ENCODE data around the gene CLPX.
A peak's percentile ranks its signal among the peaks of the same experiment; 100 is the strongest.
"Not testable (repeated sequence)": the region's sequence is repeated elsewhere in the genome, so short reads cannot be mapped to it uniquely, and the experiment has no call there.

Gene CLPX

GRCh38 chr15:65204931-65205660, 20.0 kb upstream of the CLPX start:
- no peak for DNase-seq (ENCODE audit: low read depth)

- DNase-seq (ENCODE audit: low read depth), result no peak
These were observed 19.2 kb upstream of the CLPX start for GRCh38 chr15:65204236-65204930.

GRCh38 chr15:65201918-65202317, 16.8 kb upstream of the CLPX start:
- no peak for DNase-seq (ENCODE audit: low read depth)

- no peak for DNase-seq (ENCODE audit: low read depth)
These were observed 13.4 kb upstream of the CLPX start for GRCh38 chr15:65198571-65198970.

- DNase-seq (ENCODE audit: low read depth), result no peak
These were observed 12.1 kb upstream of the CLPX start for GRCh38 chr15:65197337-65197645.

GRCh38 chr15:65196637-65197336, 11.6 kb upstream of the CLPX start:
- no peak for DNase-seq (ENCODE audit: low read depth)

- DNase-seq (ENCODE audit: low read depth), result no peak
These were observed 10.4 kb upstream of the CLPX start for GRCh38 chr15:65195548-65195923.

- no peak for DNase-seq (ENCODE audit: low read depth)
These were observed 9.8 kb upstream of the CLPX start for GRCh38 chr15:65194826-65195547.

GRCh38 chr15:65192016-65192415, 6.9 kb upstream of the CLPX start:
- no peak for DNase-seq (ENCODE audit: low read depth)

GRCh38 chr15:65189102-65189740, 4.1 kb upstream of the CLPX start:
- DNase-seq (ENCODE audit: low read depth), result peak; percentile 49

GRCh38 chr15:65188472-65188871, 3.3 kb upstream of the CLPX start:
- not testable (repeated sequence) for DNase-seq (ENCODE audit: low read depth)

GRCh38 chr15:65184305-65184867, 756 bp downstream of the CLPX start:
- DNase-seq (ENCODE audit: low read depth), result no peak

- DNase-seq (ENCODE audit: low read depth), result no peak
These were observed 1.3 kb downstream of the CLPX start for GRCh38 chr15:65183865-65184159.

GRCh38 chr15:65182538-65182937, 2.6 kb downstream of the CLPX start:
- DNase-seq (ENCODE audit: low read depth), result no peak

GRCh38 chr15:65181582-65182353, 3.4 kb downstream of the CLPX start:
- DNase-seq (ENCODE audit: low read depth), result not testable (repeated sequence)

GRCh38 chr15:65180167-65180566, 5.0 kb downstream of the CLPX start:
- no peak for DNase-seq (ENCODE audit: low read depth)

GRCh38 chr15:65177901-65178300, 7.2 kb downstream of the CLPX start:
- DNase-seq (ENCODE audit: low read depth), result no peak

- DNase-seq (ENCODE audit: low read depth), result no peak
These were observed 9.1 kb downstream of the CLPX start for GRCh38 chr15:65176056-65176455.

GRCh38 chr15:65175511-65175910, 9.6 kb downstream of the CLPX start:
- no peak for DNase-seq (ENCODE audit: low read depth)

- DNase-seq (ENCODE audit: low read depth), result no peak
These were observed 10.6 kb downstream of the CLPX start for GRCh38 chr15:65174509-65174908.

GRCh38 chr15:65172531-65172930, 12.6 kb downstream of the CLPX start:
- no peak for DNase-seq (ENCODE audit: low read depth)

All from fibroblast of the conjunctiva (primary cell).